Activated T-cell treated with anti-CD3 and anti-CD28 coated beads for 48 hours (primary cell): Measurements from ENCODE around the gene PGAP6.
"Not testable (repeated sequence)": the region's sequence is repeated elsewhere in the genome, so short reads cannot be mapped to it uniquely, and the experiment has no call there.

Experiments used
- DNase-seq: peaks from one replicate; pipeline ENCODE4 v3.0.0-alpha.2; 2020; ENCODE audit warnings: low read depth

The PGAP6 gene, protein sequence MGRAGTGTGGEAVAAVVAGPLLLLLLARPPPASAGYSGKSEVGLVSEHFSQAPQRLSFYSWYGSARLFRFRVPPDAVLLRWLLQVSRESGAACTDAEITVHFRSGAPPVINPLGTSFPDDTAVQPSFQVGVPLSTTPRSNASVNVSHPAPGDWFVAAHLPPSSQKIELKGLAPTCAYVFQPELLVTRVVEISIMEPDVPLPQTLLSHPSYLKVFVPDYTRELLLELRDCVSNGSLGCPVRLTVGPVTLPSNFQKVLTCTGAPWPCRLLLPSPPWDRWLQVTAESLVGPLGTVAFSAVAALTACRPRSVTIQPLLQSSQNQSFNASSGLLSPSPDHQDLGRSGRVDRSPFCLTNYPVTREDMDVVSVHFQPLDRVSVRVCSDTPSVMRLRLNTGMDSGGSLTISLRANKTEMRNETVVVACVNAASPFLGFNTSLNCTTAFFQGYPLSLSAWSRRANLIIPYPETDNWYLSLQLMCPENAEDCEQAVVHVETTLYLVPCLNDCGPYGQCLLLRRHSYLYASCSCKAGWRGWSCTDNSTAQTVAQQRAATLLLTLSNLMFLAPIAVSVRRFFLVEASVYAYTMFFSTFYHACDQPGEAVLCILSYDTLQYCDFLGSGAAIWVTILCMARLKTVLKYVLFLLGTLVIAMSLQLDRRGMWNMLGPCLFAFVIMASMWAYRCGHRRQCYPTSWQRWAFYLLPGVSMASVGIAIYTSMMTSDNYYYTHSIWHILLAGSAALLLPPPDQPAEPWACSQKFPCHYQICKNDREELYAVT

DNA sequence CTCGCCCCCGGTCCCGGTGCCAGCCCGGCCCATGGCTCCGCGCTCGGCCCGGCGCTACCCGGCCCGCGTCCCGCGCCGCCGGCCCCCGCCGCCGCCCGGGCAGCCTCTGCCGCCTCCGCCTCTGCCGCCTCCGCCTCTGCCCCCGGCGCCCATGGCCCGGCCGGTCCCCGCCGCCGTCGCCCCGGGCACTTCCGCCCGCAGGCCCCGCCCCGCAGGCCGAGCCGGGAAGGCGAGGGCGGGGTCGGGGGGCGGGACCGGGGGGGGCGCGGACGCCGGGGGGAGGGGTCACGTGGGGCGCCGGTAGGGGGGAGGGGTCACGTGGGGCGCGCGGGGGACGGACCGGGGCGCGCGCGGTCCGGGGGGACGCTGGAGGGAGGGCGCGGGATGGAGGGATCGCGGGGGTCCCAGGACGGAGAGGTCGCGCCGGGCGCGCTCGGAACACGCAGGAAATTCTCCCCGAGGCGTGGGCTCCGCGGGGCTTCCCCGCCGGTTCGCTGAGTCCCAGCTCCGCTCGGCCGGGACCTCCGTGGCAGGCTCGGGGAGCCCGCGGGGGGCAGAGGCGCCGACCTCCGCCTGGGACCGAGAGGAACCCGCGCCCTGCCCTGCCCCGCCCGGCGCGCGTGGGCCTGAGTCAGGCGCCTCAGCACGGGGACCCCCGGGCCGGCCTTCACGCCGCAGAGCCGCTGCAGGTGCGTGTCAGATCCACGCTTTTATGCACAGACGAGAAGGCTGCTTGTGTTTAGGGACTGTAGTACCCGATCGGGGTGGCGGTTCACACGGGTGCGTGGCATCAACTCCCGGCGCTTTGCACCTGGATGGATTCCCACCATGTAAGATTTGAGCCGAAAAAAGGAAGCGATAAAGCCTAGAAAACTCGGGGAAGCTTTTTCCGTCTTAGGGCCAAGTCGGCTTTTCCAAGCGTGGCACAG lies at the start of gene PGAP6:
Gene PGAP6 (minus strand): TSS at position 190 of the 929 bp plus-strand sequence. CDS start 157 bp downstream, at position 33.
- peak; percentile 73 for DNase-seq

DNA sequence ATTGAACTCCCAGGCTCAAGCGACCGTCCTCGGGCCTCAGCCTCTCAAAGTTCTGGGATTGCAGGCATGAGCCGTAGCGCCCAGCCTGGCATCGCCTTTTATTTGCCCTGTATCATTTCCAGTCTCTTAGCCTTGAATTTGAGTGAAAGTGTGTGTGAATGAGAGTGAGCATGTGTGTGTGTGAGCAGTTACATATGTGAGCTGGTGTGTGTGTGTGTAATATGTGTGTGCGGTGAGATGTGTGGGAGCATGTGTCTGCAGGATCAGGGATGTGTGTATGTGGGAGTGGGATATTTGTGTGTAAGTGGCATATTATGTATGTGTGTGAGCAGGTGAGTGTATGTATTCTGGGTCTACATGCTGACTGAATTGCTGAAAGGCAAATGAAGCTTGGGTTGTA lies 49.1 kb upstream of the PGAP6 start:
- DNase-seq: no peak

DNA sequence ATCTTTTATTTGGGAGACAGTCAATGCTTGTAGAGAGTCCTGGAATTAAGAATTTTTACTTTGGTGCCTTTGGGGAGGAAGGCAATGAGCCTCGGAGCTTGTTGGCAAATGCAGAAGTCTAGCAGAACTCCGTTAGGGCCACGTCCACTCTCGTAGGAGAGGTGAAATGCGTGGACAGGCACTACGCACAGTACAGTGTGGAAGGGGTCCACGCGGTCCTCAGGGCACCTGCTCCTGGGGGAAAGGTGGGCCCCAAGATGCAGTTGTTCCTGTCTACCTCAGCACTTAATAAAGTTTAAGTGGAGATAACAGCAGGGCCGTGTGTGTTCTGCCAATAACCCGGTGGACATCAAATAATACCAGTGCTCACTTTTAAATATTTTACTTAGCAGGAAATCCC lies 45.5 kb upstream of the PGAP6 start:
- DNase-seq: no peak

DNA sequence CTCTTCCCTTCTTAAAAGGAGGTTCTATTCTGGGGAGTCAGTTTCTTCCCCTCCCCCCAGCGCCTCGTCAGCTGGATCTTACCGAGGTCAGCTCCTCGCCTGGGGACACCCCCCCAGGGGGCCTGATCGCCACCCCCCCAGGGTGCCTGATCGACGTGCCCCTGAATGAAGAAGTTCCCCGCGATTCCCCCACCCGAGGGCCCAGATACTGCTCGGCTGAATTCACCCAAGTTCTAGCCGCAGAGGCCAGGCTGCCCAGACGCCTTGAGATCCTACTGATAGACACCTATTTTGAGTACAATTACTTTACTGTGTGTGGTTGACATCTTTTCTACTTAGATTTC lies 45.1 kb upstream of the PGAP6 start:
- no peak for DNase-seq

DNA sequence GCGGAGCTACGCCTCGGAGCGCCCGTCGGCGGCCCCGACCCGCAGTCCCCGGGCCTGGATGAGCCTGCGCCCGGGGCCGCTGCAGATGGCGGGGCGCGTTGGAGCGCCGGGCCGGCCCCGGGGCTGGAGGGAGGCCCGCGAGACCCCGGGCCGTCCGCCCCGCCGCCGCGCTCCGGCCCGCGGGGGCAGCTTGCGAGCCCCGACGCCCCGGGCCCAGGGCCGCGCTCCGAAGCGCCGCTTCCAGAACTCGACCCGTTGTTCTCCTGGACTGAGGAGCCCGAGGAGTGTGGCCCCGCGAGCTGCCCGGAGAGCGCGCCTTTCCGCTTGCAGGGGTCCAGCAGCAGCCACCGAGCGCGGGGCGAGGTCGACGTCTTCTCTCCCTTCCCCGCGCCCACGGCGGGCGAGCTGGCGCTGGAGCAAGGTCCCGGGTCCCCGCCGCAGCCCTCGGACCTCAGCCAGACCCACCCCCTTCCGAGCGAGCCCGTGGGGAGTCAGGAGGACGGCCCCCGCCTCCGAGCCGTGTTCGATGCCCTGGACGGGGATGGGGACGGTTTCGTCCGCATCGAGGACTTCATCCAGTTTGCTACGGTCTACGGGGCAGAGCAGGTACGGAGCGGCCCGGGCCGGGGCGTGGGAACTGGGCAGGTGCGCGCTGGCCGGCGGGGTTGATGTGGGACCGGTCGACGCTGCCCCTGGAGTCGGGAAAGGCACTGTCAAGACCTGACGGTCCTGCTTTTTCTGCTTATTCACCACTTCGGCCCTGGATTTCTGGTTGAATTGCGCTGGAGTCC lies 44.5 kb upstream of the PGAP6 start:
- DNase-seq: no peak

DNA sequence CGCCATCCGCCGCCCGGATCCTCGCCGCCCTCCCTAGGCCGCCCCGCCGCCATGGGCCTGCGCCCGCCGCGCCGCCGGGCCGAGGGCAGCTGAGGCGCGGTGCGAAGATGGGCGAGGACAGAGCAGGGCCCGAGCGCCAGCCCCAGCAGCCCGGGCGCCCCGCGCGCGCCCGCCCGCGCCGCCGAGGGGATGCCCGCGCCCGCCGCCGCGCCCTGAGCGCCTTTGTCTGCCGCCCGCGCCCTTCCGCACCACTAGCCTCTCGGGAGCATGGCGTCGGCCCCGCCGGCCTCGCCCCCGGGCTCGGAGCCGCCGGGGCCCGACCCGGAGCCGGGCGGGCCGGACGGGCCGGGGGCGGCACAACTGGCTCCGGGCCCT lies 43.9 kb upstream of the PGAP6 start:
- no peak for DNase-seq

DNA sequence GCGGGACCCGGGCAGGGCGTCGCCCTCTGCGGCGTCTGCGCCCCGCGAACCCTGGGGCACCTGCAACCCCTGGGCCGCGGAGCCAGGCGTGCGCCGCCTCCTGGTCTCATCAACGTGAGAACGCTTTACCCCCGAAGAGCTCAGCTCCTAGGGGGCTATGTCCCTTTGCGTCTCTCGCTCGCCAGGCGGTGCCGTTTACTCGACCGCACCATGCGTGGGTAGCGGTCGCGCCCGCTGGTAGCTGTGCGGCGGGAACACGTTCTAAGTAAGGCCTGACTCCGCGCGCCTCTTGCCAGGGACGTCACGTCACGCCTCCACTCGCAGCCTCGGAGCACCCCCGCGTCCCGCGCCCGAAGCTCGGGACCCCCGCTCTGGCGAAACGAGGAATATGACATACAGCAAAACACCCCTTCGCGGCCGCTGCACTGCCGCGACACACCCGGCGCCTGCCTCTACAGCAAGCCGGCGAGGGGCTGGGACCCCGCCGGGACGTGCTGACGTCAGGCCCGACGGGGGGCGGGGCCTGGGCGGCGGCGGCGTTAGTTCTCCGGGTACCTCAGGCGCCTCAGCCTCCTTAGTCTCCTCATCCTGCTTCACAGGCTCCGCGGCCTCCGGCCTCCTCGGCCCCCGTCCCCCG lies 43.4 kb upstream of the PGAP6 start, which contains the start of gene RAB11FIP3:
Gene RAB11FIP3 (plus strand): TSS at position 568 of the 637 bp plus-strand sequence. CDS start 358 bp downstream, outside the sequence.
- peak; percentile 87 for DNase-seq

DNA sequence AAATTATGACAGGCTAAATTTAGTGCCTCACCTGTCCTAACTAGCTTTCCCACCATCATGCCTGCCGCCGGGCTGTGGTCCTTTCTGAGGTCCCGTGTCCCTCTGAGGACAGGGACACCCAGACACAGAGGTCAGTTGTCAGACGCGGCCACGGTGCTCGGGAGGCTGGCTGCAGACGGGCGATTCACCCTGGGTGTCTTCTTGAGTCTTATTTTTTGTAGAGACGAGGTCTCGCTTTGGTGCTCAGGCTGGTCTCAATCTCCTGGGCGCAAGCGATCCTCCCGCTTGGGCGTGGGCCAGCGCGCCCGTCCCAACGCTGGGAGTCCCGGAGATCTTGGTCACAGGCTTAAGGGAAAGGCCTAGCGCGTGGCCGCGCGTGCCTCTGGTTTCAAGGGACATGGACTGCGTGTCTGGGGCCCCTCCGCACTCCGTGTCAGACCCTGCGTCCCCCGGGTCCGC lies 42.9 kb upstream of the PGAP6 start:
- DNase-seq: no peak

DNA sequence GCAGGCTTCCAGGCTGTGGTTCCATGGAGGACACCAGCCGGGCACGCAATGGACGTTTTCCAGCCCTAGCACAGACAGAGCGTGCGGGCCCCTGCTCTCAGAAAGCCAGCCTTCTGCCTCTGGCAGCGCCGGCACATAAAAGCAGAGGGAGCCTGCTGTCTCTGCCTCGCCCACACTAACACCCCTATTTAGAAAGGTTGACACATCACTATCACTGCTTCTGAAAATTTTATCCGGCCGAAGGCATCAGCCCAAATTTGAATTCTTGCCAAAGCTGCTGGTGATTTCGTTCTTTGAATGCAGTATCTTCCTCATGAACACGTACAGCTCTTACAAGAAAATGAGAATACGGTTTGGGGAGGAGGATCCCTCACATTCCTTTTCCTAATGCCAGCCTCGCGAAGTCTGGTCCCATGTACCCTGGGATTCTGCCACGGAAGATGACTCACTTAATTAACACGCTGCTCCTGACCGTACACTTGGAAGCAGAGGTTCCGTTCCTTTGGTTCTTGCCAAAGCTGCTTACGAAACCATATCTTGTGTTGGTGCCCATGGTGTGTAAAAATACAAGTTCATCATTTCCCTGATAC lies 42.4 kb upstream of the PGAP6 start:
- no peak for DNase-seq

DNA sequence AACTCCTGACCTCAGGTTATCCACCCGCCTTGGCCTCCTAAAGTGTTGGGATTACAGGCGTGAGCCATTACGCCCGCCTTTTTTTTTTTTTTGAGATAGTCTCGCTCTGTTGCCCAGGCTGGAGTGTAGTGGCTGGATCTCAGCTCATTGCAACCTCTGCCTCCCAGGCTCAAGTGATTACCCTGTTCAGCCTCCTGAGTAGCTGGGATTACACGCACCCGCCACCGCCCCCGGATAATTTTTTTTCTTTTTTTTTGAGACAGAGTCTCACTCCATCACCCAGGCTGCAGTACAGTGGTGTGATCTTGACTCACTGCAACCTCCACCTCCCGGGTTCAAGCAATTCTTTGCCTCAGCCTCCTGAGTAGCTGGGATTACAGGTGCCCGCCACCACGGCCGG lies 40.4 kb upstream of the PGAP6 start:
- not testable (repeated sequence) for DNase-seq

DNA sequence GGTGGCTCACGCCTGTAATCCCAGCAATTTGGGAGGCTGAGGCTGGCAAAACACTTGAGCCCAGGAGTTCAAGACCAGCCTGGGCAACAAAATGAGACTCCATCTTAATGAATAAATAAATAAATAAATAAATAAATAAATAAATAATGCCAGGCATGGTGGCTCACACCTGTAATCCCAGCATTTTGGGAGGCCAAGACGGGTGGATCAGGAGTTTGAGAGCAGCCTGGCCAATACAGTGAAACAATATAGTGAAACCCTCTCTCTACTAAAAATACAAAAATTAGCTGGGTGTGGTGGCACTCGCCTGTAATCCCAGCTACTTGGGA lies 33.4 kb upstream of the PGAP6 start:
- not testable (repeated sequence) for DNase-seq

DNA sequence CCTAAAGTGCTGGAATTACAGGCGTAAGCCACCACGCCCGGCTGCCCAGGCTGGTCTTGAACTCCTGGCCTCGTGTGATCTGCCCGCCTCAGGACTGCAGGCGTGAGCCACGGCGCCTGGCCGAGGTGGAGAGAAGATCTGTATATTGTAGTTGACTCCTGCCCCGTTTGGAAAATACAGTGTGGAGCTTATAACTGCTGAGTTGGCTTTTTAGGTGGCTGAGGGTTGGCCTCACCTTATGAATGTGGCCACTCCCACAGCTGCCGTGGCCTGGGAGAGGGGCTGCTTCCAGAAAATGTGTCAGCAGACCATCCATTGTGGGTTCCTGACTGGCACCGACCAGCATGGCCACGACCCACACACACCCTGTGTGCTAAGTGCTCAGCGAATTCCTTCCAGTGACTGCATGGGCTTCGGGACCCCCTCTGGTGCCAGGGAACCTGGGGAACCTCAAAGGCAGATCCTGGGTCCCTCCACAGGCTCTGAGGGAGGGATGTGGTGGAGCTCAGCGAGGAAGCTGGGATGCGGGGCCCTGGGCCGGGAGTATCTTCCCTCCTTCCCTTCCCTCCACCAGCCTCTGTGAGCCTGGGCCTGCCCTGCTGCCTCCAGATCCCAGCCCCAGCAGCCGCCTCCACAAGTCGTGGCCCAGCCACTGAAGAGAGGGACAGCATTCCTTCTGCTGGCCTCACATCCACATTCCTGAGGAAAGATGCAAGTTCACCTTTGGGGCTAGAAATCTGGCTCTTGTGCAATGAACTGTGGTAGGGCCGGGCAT lies 32.8 kb upstream of the PGAP6 start:
- DNase-seq: no peak

DNA sequence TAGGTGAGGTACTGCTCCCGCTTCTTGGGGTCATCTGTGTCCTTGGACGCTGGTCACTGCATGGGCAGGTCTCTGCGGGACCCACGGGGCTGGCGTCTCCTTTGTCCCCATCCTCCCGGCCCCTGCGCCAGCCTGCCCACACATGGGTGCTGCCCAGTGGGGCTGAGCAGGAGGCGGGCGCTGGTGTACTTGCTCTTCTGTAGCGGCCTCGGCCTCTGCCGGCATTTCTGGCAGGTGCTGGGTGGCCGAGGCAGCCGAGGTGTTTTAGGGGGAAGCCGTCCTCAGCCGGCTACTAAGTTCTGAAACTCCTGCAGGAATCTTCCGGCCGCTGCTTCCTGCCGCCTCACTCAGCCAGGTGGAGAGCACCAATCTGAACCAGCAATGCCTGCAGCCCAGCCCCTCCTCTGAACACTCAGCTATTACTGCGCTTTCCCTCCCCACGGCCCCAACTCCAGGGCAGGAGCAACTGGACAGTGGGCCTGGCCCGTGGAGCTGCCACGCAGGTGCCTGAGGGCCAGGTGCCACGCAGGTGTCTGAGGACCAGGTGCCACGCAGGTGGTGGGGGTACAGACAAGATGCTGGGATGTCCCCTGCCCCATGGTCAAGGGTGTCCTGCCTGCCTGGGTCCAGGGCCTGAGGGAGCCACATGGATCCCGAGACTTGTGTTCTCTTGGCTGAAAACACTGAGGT lies 29.9 kb upstream of the PGAP6 start:
- DNase-seq: no peak

DNA sequence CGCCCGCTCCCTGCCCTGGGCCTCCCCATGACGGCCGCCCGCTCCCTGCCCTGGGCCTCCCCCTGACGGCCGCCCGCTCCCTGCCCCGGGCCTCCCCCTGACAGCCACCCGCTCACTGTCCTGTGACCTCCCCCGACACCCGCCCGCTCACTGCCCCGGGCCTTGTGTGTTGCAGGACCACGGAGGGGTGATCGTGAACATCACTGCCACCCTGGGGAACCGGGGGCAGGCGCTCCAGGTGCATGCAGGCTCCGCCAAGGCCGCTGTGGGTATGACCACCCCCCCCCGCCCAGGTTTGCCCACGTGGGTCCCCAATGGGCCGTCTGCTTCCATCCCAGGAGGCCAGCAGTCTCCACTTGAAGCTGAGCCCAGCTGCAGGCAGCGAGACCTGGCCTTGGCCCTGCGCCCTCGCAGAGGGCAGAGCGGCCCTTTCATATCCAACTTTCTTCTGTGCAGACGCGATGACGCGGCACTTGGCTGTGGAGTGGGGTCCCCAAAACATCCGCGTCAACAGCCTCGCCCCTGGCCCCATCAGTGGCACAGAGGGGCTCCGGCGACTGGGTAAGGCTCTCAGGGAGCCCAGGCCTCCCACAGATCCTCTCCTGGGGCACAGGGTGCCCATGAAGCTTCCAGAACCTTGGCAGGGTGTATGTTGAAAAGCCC lies 28.9 kb upstream of the PGAP6 start:
- no peak for DNase-seq

DNA sequence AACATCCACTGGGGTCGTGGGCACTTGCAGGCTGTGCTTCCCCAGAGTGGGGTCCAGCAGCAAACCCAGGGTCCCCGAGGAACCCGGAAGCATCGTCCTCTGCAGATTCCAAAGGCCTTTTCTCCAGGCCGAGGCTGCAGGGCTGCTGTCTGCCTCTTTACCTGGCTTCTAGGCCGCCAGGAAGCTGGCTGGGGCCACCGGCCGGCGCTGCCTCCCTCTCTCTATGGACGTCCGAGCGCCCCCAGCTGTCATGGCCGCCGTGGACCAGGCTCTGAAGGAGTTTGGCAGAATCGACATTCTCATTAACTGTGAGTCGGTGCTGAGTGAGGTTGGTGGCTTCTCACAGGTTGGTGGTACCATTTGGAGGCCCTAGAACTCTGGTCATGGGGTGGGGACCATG lies 25.5 kb upstream of the PGAP6 start:
- no peak for DNase-seq

DNA sequence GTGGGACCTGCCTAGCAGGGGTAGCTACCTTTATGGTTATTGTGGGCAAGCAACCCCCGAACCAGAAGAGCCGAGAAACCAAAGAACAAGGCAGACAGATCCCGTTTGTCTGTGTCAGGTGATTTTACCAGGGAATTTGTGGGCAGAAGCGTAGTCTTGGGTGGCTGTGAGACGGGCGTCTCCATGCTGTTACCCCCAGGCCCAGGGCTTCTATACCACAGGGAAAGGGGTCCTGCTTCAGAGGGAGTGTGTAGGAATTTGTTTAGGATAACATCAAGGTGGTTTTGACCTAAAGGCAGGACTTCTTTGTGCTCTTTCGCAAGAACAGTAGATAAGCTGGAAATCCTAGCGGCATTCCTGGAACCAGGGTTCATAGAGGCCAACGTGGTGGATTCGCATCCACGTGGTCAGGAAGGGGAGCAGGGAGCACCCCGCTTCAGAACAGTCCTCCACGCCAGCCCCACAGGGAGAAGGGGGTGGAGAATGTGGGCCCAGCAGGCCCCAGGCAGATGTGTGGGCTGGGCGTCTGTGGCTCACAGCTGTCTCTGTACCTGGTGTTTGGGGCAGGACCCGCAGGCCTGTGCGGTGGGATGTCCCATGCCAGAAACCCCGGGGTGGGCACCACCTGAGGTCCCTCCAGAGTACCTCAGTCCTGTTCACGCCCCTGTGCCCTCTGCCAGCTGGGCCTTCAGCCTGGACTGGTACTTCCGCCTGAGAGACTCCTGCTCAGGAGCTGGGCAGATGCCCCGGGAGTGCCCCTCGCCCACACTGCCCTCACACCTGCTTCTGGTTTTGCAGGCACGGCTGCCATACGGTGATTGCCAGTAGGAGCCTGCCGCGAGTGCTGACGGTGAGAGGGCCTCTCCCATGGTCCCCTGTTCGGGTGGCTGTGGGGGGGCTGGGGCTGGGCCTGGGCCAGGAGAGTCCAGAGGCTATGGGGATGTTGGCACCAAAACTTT lies 24.0 kb upstream of the PGAP6 start:
- DNase-seq: no peak

DNA sequence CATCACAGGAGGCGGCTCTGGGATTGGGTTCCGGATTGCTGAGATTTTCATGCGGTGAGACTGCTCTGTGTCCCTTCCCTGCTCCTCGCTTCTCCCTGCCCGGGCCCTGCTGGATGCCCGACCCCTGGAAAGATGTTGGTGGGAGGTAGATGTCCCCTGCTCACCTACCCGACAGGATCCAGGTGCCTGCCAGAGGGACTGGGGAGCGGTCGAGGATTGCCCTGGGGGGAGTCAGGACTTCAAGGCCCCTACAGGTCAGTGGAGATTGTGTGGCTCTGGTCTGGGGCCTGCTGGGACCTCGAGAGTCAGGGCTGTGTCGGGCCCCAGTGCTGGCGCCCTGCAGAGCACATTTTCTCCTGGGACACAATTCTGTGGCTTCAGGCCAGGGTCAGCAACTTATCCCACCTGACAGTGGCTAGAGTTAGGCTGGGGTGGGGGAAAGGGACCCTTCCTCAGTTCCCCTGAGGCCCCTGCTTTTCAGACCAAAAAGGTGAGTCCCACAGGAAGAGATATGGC lies 23.3 kb upstream of the PGAP6 start:
- DNase-seq: no peak
